Esophagus muscularis mucosa (tissue), 4 donors: ENCODE measurements around the gene SLC25A26.

Experiments used
- EP300 ChIP-seq: sonication (generic); formaldehyde crosslinking; IDR thresholded peaks from one replicate; pipeline ENCODE4 v1.6.1; 2017; ENCODE audit warnings: antibody characterized with exemption
- POLR2A ChIP-seq: fragments of 450-650 bp; IDR thresholded peaks from one replicate; pipeline ENCODE4 v1.6.1; 2017; ENCODE audit warnings: antibody characterized with exemption, moderate library complexity, mild to moderate bottlenecking, low read depth
- POLR2AphosphoS5 ChIP-seq, 2 donors: sonication (generic); formaldehyde crosslinking; IDR thresholded peaks; one replicate each; pipeline ENCODE4 v1.6.1; 2017; ENCODE audit warnings: antibody characterized with exemption in 2 of 2
- TF ChIP-seq, protein P1 (sequence below), 3 experiments: fragments of 200-600 bp in 2 of 3; fragments of 450-650 bp in 1 of 3; sonication (generic) in 2 of 3; IDR thresholded peaks; one replicate each; pipeline ENCODE4 v1.5.1; 2017 to 2019; ENCODE audit warnings: antibody characterized with exemption in 3 of 3, mild to moderate bottlenecking in 2 of 3, moderate library complexity in 1 of 3

DNA sequence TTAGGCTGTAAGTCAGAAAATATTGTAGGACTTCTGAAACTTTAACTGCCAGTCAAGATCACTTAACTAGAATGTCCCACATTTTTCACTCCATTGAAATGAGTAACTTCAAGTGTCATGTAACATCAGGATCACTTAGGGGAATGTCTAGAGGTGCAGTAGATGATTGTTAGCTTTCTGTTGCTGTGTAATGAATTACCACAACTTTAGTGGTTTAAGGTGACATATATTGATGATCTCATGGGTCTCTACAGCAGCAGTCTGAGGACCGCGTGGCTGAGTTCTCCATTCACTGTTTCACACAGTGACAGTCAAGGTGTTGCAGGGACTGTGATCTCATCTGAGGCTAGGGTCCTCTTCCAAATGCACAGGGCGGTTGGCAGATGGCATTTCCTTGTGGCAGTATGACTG lies 82.7 kb downstream of the SLC25A26 start:
- TF ChIP-seq, protein P1, sequence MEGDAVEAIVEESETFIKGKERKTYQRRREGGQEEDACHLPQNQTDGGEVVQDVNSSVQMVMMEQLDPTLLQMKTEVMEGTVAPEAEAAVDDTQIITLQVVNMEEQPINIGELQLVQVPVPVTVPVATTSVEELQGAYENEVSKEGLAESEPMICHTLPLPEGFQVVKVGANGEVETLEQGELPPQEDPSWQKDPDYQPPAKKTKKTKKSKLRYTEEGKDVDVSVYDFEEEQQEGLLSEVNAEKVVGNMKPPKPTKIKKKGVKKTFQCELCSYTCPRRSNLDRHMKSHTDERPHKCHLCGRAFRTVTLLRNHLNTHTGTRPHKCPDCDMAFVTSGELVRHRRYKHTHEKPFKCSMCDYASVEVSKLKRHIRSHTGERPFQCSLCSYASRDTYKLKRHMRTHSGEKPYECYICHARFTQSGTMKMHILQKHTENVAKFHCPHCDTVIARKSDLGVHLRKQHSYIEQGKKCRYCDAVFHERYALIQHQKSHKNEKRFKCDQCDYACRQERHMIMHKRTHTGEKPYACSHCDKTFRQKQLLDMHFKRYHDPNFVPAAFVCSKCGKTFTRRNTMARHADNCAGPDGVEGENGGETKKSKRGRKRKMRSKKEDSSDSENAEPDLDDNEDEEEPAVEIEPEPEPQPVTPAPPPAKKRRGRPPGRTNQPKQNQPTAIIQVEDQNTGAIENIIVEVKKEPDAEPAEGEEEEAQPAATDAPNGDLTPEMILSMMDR (IDR thresholded peaks at IDR 0.05): no peak
- no peak for TF ChIP-seq POLR2A
- TF ChIP-seq POLR2AphosphoS5 (IDR thresholded peaks at IDR 0.05): no peak
- TF ChIP-seq EP300: no peak
